ENCODE results near the gene NTRK1. TPM values are rescaled to one million over a fixed set of nuclear protein-coding genes. Genes with fewer than 3 reads are reported as not detected.

NTRK1 gene
- polyA plus RNA-seq, 1 of the 3 experiments (the other 2 are of a cell fraction) = 0.97 TPM

DNA sequence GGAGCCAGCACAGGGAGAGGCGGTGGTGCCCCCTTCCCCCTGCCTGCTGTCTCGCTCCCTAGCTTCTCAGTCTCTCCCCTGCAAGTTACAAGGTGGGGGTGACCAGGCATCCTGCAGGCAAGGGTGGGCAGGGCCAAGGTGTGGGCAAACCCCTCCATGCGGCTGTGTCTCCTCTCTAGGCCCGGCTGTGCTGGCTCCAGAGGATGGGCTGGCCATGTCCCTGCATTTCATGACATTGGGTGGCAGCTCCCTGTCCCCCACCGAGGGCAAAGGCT lies 14.6 kb downstream of the NTRK1 start:
- no peak for DNase-seq
- Histone ChIP-seq H2AFZ (ENCODE audit: low read depth) (no peak overlapping the region), H3K9me2 (no peaks in the 10 kb centered on the region), H3K79me2 (ENCODE audit: insufficient read depth) (no peaks in the 10 kb centered on the region), H3K9ac (no peak overlapping the region), H3K9me3 (no peaks in the 10 kb centered on the region), H3K27me3 (ENCODE audit: insufficient read depth) (no peaks in the 10 kb centered on the region), H3K4me2 (no peak overlapping the region), H3K36me3 (replicated peaks in 1 of 2; ENCODE audit: control insufficient read depth in 1 of 2, insufficient read depth in 2 of 2, low read length in 1 of 2) (no peaks in the 10 kb centered on the region), H3K4me1 (ENCODE audit: control insufficient read depth in 1 of 2, insufficient read depth in 2 of 2, low read depth in 1 of 2, low read length in 1 of 2) (peaks cover 3 to 4% of the 10 kb centered on the region in 2 experiments; a peak in 2 of 4 replicates), H3F3A (replicated peaks; ENCODE audit: insufficient read depth) (peaks cover 15% of the 10 kb centered on the region), H4K20me1 (ENCODE audit: insufficient read depth) (no peaks in the 10 kb centered on the region), H3K27ac (ENCODE audit: low read depth in 2 of 2, low read length in 1 of 2) (no peak overlapping the region), H3K4me3 (ENCODE audit: low read depth in 2 of 2, low read length in 1 of 2) (no peak overlapping the region)
- CTCF ChIA-PET = interaction anchor here (0.8 to 22.1 kb wide), 5 partner anchors 8 to 186 kb away, joined by 4 to 455 read pairs (median 17); partner anchors contain the start of genes INSRR, NTRK1, PEAR1 and PRCC
- TF ChIP-seq EP300 (IDR thresholded peaks at IDR 0.05; ENCODE audit: borderline replicate concordance in 1 of 2, low read depth in 1 of 2, low read length in 1 of 2) (no peak), SIN3A (IDR thresholded peaks at IDR 0.05; ENCODE audit: borderline replicate concordance, low read depth, low read length) (no peak), TCF12 (IDR thresholded peaks at IDR 0.05) (no peak), SMC3 (IDR thresholded peaks at IDR 0.05; ENCODE audit: low read depth, low read length) (no peak), POLR2AphosphoS5 (IDR thresholded peaks at IDR 0.05; ENCODE audit: low read depth, low read length) (no peak), TAF1 (IDR thresholded peaks at IDR 0.05; ENCODE audit: borderline replicate concordance, low read depth, low read length) (no peak), CHD2 (IDR thresholded peaks at IDR 0.05; ENCODE audit: low read length, partially characterized antibody) (no peak), TEAD4 (IDR thresholded peaks at IDR 0.05; ENCODE audit: borderline replicate concordance, insufficient read depth) (no peak), EZH2phosphoT487 (IDR thresholded peaks at IDR 0.05; ENCODE audit: borderline replicate concordance, low read depth) (no peak)
- TF ChIP-seq, protein P1, sequence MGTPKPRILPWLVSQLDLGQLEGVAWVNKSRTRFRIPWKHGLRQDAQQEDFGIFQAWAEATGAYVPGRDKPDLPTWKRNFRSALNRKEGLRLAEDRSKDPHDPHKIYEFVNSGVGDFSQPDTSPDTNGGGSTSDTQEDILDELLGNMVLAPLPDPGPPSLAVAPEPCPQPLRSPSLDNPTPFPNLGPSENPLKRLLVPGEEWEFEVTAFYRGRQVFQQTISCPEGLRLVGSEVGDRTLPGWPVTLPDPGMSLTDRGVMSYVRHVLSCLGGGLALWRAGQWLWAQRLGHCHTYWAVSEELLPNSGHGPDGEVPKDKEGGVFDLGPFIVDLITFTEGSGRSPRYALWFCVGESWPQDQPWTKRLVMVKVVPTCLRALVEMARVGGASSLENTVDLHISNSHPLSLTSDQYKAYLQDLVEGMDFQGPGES (IDR thresholded peaks at IDR 0.05; ENCODE audit: low read depth, low read length) = no peak
- POLR2A ChIA-PET = no interaction called here
- 69% methylated on average over 2 of the region's 5 CpGs for WGBS (ENCODE audit: low lambda C conversion rate)

DNA sequence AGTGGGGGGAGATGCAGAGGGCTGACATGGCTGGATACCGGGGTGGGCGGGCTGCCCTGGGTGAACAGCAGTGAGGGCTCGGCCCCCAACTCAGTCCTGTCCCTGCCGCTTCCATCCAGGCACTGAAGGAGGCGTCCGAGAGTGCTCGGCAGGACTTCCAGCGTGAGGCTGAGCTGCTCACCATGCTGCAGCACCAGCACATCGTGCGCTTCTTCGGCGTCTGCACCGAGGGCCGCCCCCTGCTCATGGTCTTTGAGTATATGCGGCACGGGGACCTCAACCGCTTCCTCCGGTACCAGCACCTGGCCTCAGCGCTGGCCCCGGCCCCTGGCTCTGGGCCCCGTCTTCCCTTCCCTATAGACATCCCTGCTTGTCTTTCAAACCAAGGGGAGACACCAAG lies 15.6 kb downstream of the NTRK1 start:
- Histone ChIP-seq H3K27me3 (ENCODE audit: insufficient read depth) (no peaks in the 10 kb centered on the region), H3K27ac (ENCODE audit: low read depth in 2 of 2, low read length in 1 of 2) (no peak overlapping the region), H3K79me2 (ENCODE audit: insufficient read depth) (no peaks in the 10 kb centered on the region), H3K9me2 (no peaks in the 10 kb centered on the region), H3K9ac (no peak overlapping the region), H3K4me2 (no peak overlapping the region), H2AFZ (ENCODE audit: low read depth) (no peak overlapping the region), H3K4me1 (ENCODE audit: control insufficient read depth in 1 of 2, insufficient read depth in 2 of 2, low read depth in 1 of 2, low read length in 1 of 2) (peaks cover 0 to 3% of the 10 kb centered on the region in 2 experiments; a peak in 1 of 4 replicates), H3F3A (replicated peaks; ENCODE audit: insufficient read depth) (peaks cover 6% of the 10 kb centered on the region), H4K20me1 (ENCODE audit: insufficient read depth) (no peaks in the 10 kb centered on the region), H3K9me3 (no peaks in the 10 kb centered on the region), H3K4me3 (ENCODE audit: low read depth in 2 of 2, low read length in 1 of 2) (no peak overlapping the region), H3K36me3 (replicated peaks in 1 of 2; ENCODE audit: control insufficient read depth in 1 of 2, insufficient read depth in 2 of 2, low read length in 1 of 2) (no peaks in the 10 kb centered on the region)
- ChIA-PET POLR2A (no interaction called here), CTCF (interaction anchor here (0.8 to 22.1 kb wide), 8 partner anchors 7 to 198 kb away, joined by 3 to 455 read pairs (median 6); partner anchors contain the start of genes INSRR, NTRK1 and PEAR1)
- 89% methylated on average over 20 of the region's 21 CpGs for WGBS (ENCODE audit: low lambda C conversion rate)
- DNase-seq = no peak
- TF ChIP-seq FOSL2 (IDR thresholded peaks at IDR 0.05; ENCODE audit: borderline replicate concordance, low read depth) (no peak), CHD2 (IDR thresholded peaks at IDR 0.05; ENCODE audit: low read length, partially characterized antibody) (no peak), TCF12 (IDR thresholded peaks at IDR 0.05) (no peak), FOXJ3 (CRISPR knock-in tag; IDR thresholded peaks at IDR 0.05) (no peak), EP300 (IDR thresholded peaks at IDR 0.05; ENCODE audit: borderline replicate concordance in 1 of 2, low read depth in 1 of 2, low read length in 1 of 2) (no peak), TEAD4 (IDR thresholded peaks at IDR 0.05; ENCODE audit: borderline replicate concordance, insufficient read depth) (no peak)
- TF ChIP-seq, protein P2, sequence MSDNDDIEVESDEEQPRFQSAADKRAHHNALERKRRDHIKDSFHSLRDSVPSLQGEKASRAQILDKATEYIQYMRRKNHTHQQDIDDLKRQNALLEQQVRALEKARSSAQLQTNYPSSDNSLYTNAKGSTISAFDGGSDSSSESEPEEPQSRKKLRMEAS (IDR thresholded peaks at IDR 0.05; ENCODE audit: low read depth) = no peak
